IMR-90 (cell line): Measurements from ENCODE around the gene PTPRO. TPM values are rescaled to one million over a fixed set of nuclear protein-coding genes. Genes with fewer than 3 reads are reported as not detected.

ENCODE experiments used
- ATAC-seq: fragments of 200-7000 bp; cut with Tn5 transposase; 2 replicates; pipeline ENCODE4 v1.9.1; 2020; ENCODE audit warnings: low read depth, mild to moderate bottlenecking, moderate library complexity
- BruUV-seq: library from RNA; stranded (reverse); fragments of 400-500 nt; replicated peaks from 2 replicates; lab custom pipeline; 2021; lab: Mats Ljungman, UMichigan
- CTCF ChIA-PET: fragments of 300-600 bp; formaldehyde crosslinking; extraction: SDS; loops from one replicate; lab custom pipeline; 2021; ENCODE audit warnings: antibody characterized with exemption; lab: Yijun Ruan, JAX
- POLR2A ChIA-PET: fragments of 300-600 bp; sonication (Branson Sonifier 250); formaldehyde crosslinking; loops from one replicate; lab custom pipeline; 2022; ENCODE audit warnings: antibody characterized with exemption; ENCODE audit not compliant: unreplicated experiment; lab: Charles Lee
- DNase-seq: peaks from one replicate; pipeline ENCODE4 v3.0.0; 2013
- H2AFZ ChIP-seq: replicated peaks from 2 replicates; pipeline ENCODE3; 2013; ENCODE audit warnings: low read length, mild to moderate bottlenecking; ENCODE audit not compliant: poor library complexity
- H2AK5ac ChIP-seq: 2 replicates; pipeline ENCODE4 v1.6.1; 2013; ENCODE audit warnings: low read depth, low read length, inconsistent platforms
- H2AK9ac ChIP-seq: replicated peaks from 2 replicates; pipeline ENCODE3; 2013; ENCODE audit warnings: mild to moderate bottlenecking, low read depth, low read length, moderate library complexity; ENCODE audit not compliant: poor library complexity
- H2BK120ac ChIP-seq: 2 replicates; pipeline ENCODE4 v1.6.1; 2013; ENCODE audit warnings: low read depth, low read length, inconsistent platforms
- H2BK15ac ChIP-seq: 3 replicates; pipeline ENCODE4 v1.6.1; 2013; ENCODE audit warnings: low read depth, low read length, inconsistent platforms
- H2BK20ac ChIP-seq: 2 replicates; pipeline ENCODE4 v1.6.1; 2013; ENCODE audit warnings: low read depth, mild to moderate bottlenecking, inconsistent platforms, low read length, moderate library complexity
- H2BK5ac ChIP-seq: 2 replicates; pipeline ENCODE4 v1.6.1; 2013; ENCODE audit warnings: mild to moderate bottlenecking, low read depth, low read length, inconsistent platforms; ENCODE audit not compliant: poor library complexity, severe bottlenecking
- H3K14ac ChIP-seq: replicated peaks from 2 replicates; pipeline ENCODE4 v1.6.1; 2013; ENCODE audit warnings: low read depth, low read length, inconsistent platforms
- H3K18ac ChIP-seq: 2 replicates; pipeline ENCODE4 v1.6.1; 2013; ENCODE audit warnings: low read depth, low read length, control low read depth
- H3K23ac ChIP-seq: 2 replicates; pipeline ENCODE4 v1.6.1; 2013; ENCODE audit warnings: low read depth, low read length, inconsistent platforms
- H3K27ac ChIP-seq: 2 replicates; pipeline ENCODE4 v1.5.1; 2013; ENCODE audit warnings: mild to moderate bottlenecking, control low read depth, low read length; ENCODE audit not compliant: insufficient read depth
- H3K27me3 ChIP-seq: 2 replicates; pipeline ENCODE4 v1.6.1; 2013; ENCODE audit warnings: low read length; ENCODE audit not compliant: control insufficient read depth, insufficient read depth
- H3K36me3 ChIP-seq: 2 replicates; pipeline ENCODE4 v1.6.1; 2013; ENCODE audit warnings: low read length, mixed read lengths; ENCODE audit not compliant: control insufficient read depth, insufficient read depth
- H3K4ac ChIP-seq: 2 replicates; pipeline ENCODE4 v1.6.1; 2013; ENCODE audit warnings: low read depth, low read length, inconsistent platforms
- H3K4me1 ChIP-seq: 2 replicates; pipeline ENCODE4 v1.6.1; 2013; ENCODE audit warnings: low read length, mixed read lengths; ENCODE audit not compliant: control insufficient read depth, insufficient read depth
- H3K4me2 ChIP-seq: 2 replicates; pipeline ENCODE4 v1.6.1; 2013; ENCODE audit warnings: low read depth, mild to moderate bottlenecking, control low read depth, low read length, moderate library complexity
- H3K4me3 ChIP-seq: 2 replicates; pipeline ENCODE4 v1.5.1; 2013; ENCODE audit warnings: low read depth, mild to moderate bottlenecking, control low read depth, low read length, moderate library complexity; ENCODE audit not compliant: insufficient read depth
- H3K56ac ChIP-seq: 2 replicates; pipeline ENCODE4 v1.6.1; 2013; ENCODE audit warnings: low read length, inconsistent platforms; ENCODE audit not compliant: insufficient read depth; ENCODE audit errors: extremely low read depth
- H3K79me1 ChIP-seq, 2 experiments: 2 replicates each; pipeline ENCODE4 v1.6.1; 2013; ENCODE audit warnings: low read length in 2 of 2, inconsistent platforms in 1 of 2, low read depth in 1 of 2
- H3K9ac ChIP-seq: 2 replicates; pipeline ENCODE4 v1.6.1; 2013; ENCODE audit warnings: low read depth, low read length, control low read depth
- H3K9me1 ChIP-seq: 2 replicates; pipeline ENCODE4 v1.6.1; 2013; ENCODE audit warnings: low read length, inconsistent platforms; ENCODE audit not compliant: insufficient read depth
- H3K9me3 ChIP-seq: 2 replicates; pipeline ENCODE4 v1.6.1; 2013; ENCODE audit warnings: low read length; ENCODE audit not compliant: control insufficient read depth, insufficient read depth
- H4K20me1 ChIP-seq: 2 replicates; pipeline ENCODE4 v1.6.1; 2013; ENCODE audit warnings: low read length, inconsistent platforms; ENCODE audit not compliant: insufficient read depth
- H4K5ac ChIP-seq: 2 replicates; pipeline ENCODE4 v1.6.1; 2013; ENCODE audit warnings: mild to moderate bottlenecking, low read depth, low read length, control low read depth
- H4K8ac ChIP-seq, 2 experiments: 2 replicates each; pipeline ENCODE4 v1.6.1; 2013; ENCODE audit warnings: low read depth in 2 of 2, low read length in 2 of 2, control low read depth in 1 of 2, inconsistent platforms in 1 of 2
- H4K91ac ChIP-seq: 2 replicates; pipeline ENCODE4 v1.6.1; 2013; ENCODE audit warnings: low read depth, low read length, inconsistent platforms; ENCODE audit not compliant: insufficient read depth
- CHD1 ChIP-seq: IDR thresholded peaks from 2 replicates; pipeline ENCODE4 v1.6.1; 2012; ENCODE audit warnings: low read depth, low read length, improper control_type of control experiment
- FOS ChIP-seq: fragments of 150-350 bp; IDR thresholded peaks from 2 replicates; pipeline ENCODE4 v1.6.1; 2016; ENCODE audit warnings: low read depth, low read length
- MAFK ChIP-seq: IDR thresholded peaks from 2 replicates; pipeline ENCODE4 v1.6.1; 2012; ENCODE audit warnings: low read depth, low read length, improper control_type of control experiment
- MAZ ChIP-seq: IDR thresholded peaks from 2 replicates; pipeline ENCODE4 v1.6.1; 2012; ENCODE audit warnings: low read depth, mild to moderate bottlenecking, low read length, improper control_type of control experiment, moderate library complexity, borderline replicate concordance
- MXI1 ChIP-seq: IDR thresholded peaks from 2 replicates; pipeline ENCODE4 v1.6.1; 2012; ENCODE audit warnings: low read depth, mild to moderate bottlenecking, low read length, moderate library complexity, borderline replicate concordance
- NFE2L2 ChIP-seq: fragments of 150-350 bp; IDR thresholded peaks from 2 replicates; pipeline ENCODE4 v1.6.1; 2016; ENCODE audit warnings: low read depth, mild to moderate bottlenecking, low read length
- RAD21 ChIP-seq: IDR thresholded peaks from 2 replicates; pipeline ENCODE4 v1.6.1; 2012; ENCODE audit warnings: low read length, improper control_type of control experiment
- SMC3 ChIP-seq: fragments of 150-350 bp; IDR thresholded peaks from 2 replicates; pipeline ENCODE4 v1.6.1; 2016; ENCODE audit warnings: low read depth, mild to moderate bottlenecking, antibody characterized with exemption, low read length, moderate library complexity
- whole genome bisulfite sequencing, 2 experiments: methylation state at CpG; one replicate each; pipeline versions ENCODE4 v1.1.5 to v1.1.7; 2013; ENCODE audit warnings: missing lambda C conversion rate in 2 of 2; ENCODE audit not compliant: insufficient read length in 1 of 2; ENCODE audit errors: extremely low coverage in 2 of 2; 5-methylcytosine and 5-hydroxymethylcytosine counted together
- dilution Hi-C: fragments of 300-500 bp; cut with HindIII; formaldehyde crosslinking; loops from one replicate; pipeline ENCODE4 v1.14.3; 2018; ENCODE audit warnings: low sequenced_read_pairs; ENCODE audit not compliant: unreplicated experiment
- in situ Hi-C: fragments of 300-500 bp; cut with MboI; formaldehyde crosslinking; loops from 3 replicates; pipeline ENCODE4 v1.14.3; 2019; ENCODE audit warnings: low sequenced_read_pairs, inconsistent platforms, mixed read lengths
- intact Hi-C: fragments of 100-400 bp; cut with micrococcal nuclease; formaldehyde crosslinking; loops from 2 replicates; pipeline ENCODE4 v1.10.0; 2022
- polyA plus RNA-seq, 3 experiments: library from polyadenylated mRNA; depleted of rRNA; stranded (reverse); fragments of >200 nt; gene quantifications; 2 replicates each; pipeline ENCODE4 v1.2.3, GENCODE V29; 2012; ENCODE audit warnings: low replicate concordance in 1 of 3
- total RNA-seq: library from RNA; depleted of rRNA; stranded (reverse); fragments of >200 nt; gene quantifications from 2 replicates; pipeline ENCODE4 v1.2.3, GENCODE V29; 2012

Gene PTPRO
- total and polyA plus RNA-seq, 2 of the 4 experiments (the other 2 are of a cell fraction) = 0.03 to 0.18 TPM

GRCh38 chr12:15443611-15444010 lies 121.3 kb downstream of the PTPRO start:
- ATAC-seq = no peak
- Histone ChIP-seq H3K4me2 (no peak overlapping the region), H4K8ac (no peak overlapping the region), H3K14ac (no peak overlapping the region), H2BK5ac (no peak overlapping the region), H3K4me3 (no peak overlapping the region), H4K5ac (no peak overlapping the region), H2BK15ac (no peak overlapping the region), H3K4ac (no peak overlapping the region), H2AK9ac (no peak overlapping the region), H3K9me3 (no peaks in the 10 kb centered on the region), H3K27me3 (no peaks in the 10 kb centered on the region), H2BK120ac (no peak overlapping the region), H3K18ac (no peak overlapping the region), H3K36me3 (no peaks in the 10 kb centered on the region), H3K4me1 (no peaks in the 10 kb centered on the region), H3K56ac (no peak overlapping the region), H4K20me1 (no peaks in the 10 kb centered on the region), H3K23ac (no peak overlapping the region), H3K9me1 (no peaks in the 10 kb centered on the region), H3K27ac (no peak overlapping the region), H3K9ac (no peak overlapping the region), H2BK20ac (no peak overlapping the region), H2AK5ac (no peak overlapping the region), H2AFZ (no peak overlapping the region), H3K79me1 (no peaks in the 10 kb centered on the region), H4K91ac (no peak overlapping the region)
- BruUV-seq = no TSS peak
- CTCF ChIA-PET = no interaction called here
- POLR2A ChIA-PET = no interaction called here
- DNase-seq = no peak
- WGBS, 2 experiments = no CpG with 5 or more reads among the region's 4 CpGs
- dilution Hi-C loops = no loop called here
- intact Hi-C loops = no loop called here
- in situ Hi-C loops = no loop called here
- TF ChIP-seq MAZ (no peak), SMC3 (no peak), RAD21 (no peak), CHD1 (no peak), MAFK (no peak), NFE2L2 (no peak), FOS (no peak), MXI1 (no peak)
